Osteoblast (primary cell): ENCODE data around the gene KRTAP4-12. TPM values are rescaled to one million over a fixed set of nuclear protein-coding genes. Genes with fewer than 3 reads are reported as not detected.
"Not testable (repeated sequence)": the region's sequence is repeated elsewhere in the genome, so short reads cannot be mapped to it uniquely, and the experiment has no call there.

Source experiments
- DNase-seq: peaks from one replicate; pipeline ENCODE4 v3.0.0; 2011; ENCODE audit warnings: low spot score, mixed read lengths; ENCODE audit not compliant: insufficient read length; ENCODE audit errors: missing footprints
- H2AFZ ChIP-seq: 2 replicates; pipeline ENCODE4 v1.6.0; 2011; ENCODE audit warnings: mild to moderate bottlenecking, low read length
- H3K27ac ChIP-seq: 2 replicates; pipeline ENCODE4 v1.5.1; 2011; ENCODE audit warnings: mild to moderate bottlenecking, low read depth, low read length, moderate library complexity
- H3K27me3 ChIP-seq: 2 replicates; pipeline ENCODE4 v1.6.0; 2012; ENCODE audit warnings: mild to moderate bottlenecking, control low read depth, inconsistent platforms, low read length, moderate library complexity; ENCODE audit not compliant: insufficient read depth
- H3K36me3 ChIP-seq: 2 replicates; pipeline ENCODE4 v1.5.1; 2011; ENCODE audit warnings: mild to moderate bottlenecking, low read length, control low read depth, moderate library complexity; ENCODE audit not compliant: insufficient read depth
- H3K4me1 ChIP-seq: 2 replicates; pipeline ENCODE4 v1.5.1; 2011; ENCODE audit warnings: mild to moderate bottlenecking, low read length, control low read depth, moderate library complexity; ENCODE audit not compliant: insufficient read depth
- H3K4me2 ChIP-seq: 2 replicates; pipeline ENCODE4 v1.6.0; 2011; ENCODE audit warnings: mild to moderate bottlenecking, low read length; ENCODE audit not compliant: insufficient read depth
- H3K4me3 ChIP-seq: fragments of 200-600 bp; sonication (generic); 3 replicates; pipeline ENCODE4 v1.5.1; 2012; ENCODE audit warnings: mild to moderate bottlenecking, low read length, inconsistent platforms; ENCODE audit not compliant: insufficient read depth
- H3K79me2 ChIP-seq: 2 replicates; pipeline ENCODE4 v1.6.0; 2012; ENCODE audit warnings: mild to moderate bottlenecking, low read length, control low read depth, inconsistent platforms; ENCODE audit not compliant: insufficient read depth
- H3K9me3 ChIP-seq: 2 replicates; pipeline ENCODE4 v1.5.1; 2011; ENCODE audit warnings: low read depth, low read length, control low read depth
- H4K20me1 ChIP-seq: 2 replicates; pipeline ENCODE4 v1.6.0; 2012; ENCODE audit warnings: mild to moderate bottlenecking, low read length, control low read depth; ENCODE audit not compliant: insufficient read depth
- total RNA-seq: library from RNA; depleted of rRNA; stranded (reverse); fragments of >200 nt; gene quantifications from 2 replicates; pipeline ENCODE4 v1.2.3, GENCODE V29; 2012
- TF ChIP-seq, protein P1 (sequence below): IDR thresholded peaks from 2 replicates; pipeline ENCODE4 v1.5.1; 2011; ENCODE audit warnings: mild to moderate bottlenecking, low read depth, low read length, moderate library complexity; ENCODE audit errors: extremely low read depth

Gene KRTAP4-12
- total RNA-seq, 1 donor, result not detected

DNA sequence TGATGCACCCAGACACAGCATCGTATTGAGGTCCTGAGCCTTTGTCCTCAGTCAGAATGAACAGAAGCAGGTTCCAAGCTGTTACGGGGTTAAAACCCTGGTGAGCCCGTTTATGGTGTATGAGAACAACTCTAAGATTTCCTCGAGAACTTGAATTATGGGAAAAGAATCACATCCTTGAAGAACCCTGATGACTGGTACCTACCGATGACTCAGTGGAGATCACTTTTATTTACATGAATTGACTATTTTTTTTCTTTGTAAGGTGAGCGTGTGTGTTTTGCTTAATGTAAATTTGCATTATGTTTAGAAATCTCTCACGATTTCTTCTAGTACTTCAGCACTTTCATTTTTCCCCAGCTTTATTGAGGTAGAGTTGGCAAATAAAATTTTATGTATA is 39.8 kb upstream of the KRTAP4-12 start:
- Histone ChIP-seq H3K36me3 (no peaks in the 10 kb centered on the region), H3K79me2 (no peaks in the 10 kb centered on the region), H4K20me1 (no peaks in the 10 kb centered on the region), H3K4me2 (peak overlapping the region; percentile 6), H3K4me1 (no peaks in the 10 kb centered on the region), H3K27me3 (no peaks in the 10 kb centered on the region), H3K9me3 (no peaks in the 10 kb centered on the region), H2AFZ (peak overlapping the region; percentile 2), H3K4me3 (no peak overlapping the region), H3K27ac (no peak overlapping the region)
- DNase-seq, result peak; percentile 37
- TF ChIP-seq, protein P1, sequence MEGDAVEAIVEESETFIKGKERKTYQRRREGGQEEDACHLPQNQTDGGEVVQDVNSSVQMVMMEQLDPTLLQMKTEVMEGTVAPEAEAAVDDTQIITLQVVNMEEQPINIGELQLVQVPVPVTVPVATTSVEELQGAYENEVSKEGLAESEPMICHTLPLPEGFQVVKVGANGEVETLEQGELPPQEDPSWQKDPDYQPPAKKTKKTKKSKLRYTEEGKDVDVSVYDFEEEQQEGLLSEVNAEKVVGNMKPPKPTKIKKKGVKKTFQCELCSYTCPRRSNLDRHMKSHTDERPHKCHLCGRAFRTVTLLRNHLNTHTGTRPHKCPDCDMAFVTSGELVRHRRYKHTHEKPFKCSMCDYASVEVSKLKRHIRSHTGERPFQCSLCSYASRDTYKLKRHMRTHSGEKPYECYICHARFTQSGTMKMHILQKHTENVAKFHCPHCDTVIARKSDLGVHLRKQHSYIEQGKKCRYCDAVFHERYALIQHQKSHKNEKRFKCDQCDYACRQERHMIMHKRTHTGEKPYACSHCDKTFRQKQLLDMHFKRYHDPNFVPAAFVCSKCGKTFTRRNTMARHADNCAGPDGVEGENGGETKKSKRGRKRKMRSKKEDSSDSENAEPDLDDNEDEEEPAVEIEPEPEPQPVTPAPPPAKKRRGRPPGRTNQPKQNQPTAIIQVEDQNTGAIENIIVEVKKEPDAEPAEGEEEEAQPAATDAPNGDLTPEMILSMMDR, result no peak

DNA sequence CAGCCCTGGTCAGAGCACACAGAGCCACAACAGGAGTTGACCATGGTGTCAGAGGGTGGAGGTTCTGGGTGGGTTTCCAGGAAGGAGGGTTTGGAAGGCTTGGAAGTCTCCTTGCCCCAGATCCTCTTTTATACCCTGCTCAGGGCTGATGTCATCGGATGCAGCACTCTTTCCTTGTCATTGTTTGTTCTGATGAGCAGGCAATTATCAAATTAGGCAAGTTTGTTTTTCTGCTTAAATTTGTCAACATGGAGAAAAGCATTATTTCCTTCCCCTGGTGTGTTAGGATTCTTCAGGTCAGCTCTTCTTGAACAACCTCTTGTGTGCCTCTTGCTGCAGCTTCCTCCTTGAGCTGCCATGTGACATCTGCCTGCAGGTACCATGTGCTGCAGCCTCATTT is 36.7 kb upstream of the KRTAP4-12 start, which contains the start of gene KRTAP4-4:
KRTAP4-4 (minus strand) TSS at position 101 of the 400 bp plus-strand sequence; CDS start at position 44, 57 bp downstream.
- H3K79me2 ChIP-seq, result no peaks in the 10 kb centered on the region
- no peak within 1 kb of the TSS for H2AFZ ChIP-seq
- DNase-seq, result no peak
- no peak within 1 kb of the TSS for H3K4me2 ChIP-seq
- no peaks in the 10 kb centered on the region for H3K36me3 ChIP-seq
- H3K9me3 ChIP-seq, result no peaks in the 10 kb centered on the region
- H3K27ac ChIP-seq, result no peak within 1 kb of the TSS
- TF ChIP-seq, protein P1, result no peak
- H4K20me1 ChIP-seq, result no peaks in the 10 kb centered on the region
- no peaks in the 10 kb centered on the region for H3K27me3 ChIP-seq
- no peaks in the 10 kb centered on the region for H3K4me1 ChIP-seq
- H3K4me3 ChIP-seq, result no peak within 1 kb of the TSS

DNA sequence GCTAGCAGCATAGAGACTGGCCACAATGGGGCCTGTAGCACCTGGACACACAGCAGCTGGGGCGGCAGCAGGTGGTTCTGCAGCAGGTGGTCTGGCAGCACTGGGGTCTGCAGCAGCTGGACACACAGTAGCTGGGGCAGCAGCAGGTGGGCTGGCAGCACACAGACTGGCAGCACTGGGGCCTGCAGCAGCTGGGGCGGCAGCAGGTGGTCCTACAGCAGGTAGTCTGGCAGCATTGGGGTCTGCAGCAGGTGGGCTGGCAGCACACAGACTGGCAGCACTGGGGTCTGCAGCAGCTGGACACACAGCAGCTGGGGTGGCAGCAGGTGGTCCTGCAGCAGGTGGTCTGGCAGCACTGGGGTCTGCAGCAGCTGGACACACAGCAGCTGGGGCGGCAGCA is 36.2 kb upstream of the KRTAP4-12 start:
- H3K4me2 ChIP-seq, H3K4me3 ChIP-seq, H3K36me3 ChIP-seq, H3K4me1 ChIP-seq, DNase-seq, H3K27me3 ChIP-seq, H2AFZ ChIP-seq, H3K9me3 ChIP-seq, H4K20me1 ChIP-seq, H3K27ac ChIP-seq, H3K79me2 ChIP-seq: not testable (repeated sequence)

DNA sequence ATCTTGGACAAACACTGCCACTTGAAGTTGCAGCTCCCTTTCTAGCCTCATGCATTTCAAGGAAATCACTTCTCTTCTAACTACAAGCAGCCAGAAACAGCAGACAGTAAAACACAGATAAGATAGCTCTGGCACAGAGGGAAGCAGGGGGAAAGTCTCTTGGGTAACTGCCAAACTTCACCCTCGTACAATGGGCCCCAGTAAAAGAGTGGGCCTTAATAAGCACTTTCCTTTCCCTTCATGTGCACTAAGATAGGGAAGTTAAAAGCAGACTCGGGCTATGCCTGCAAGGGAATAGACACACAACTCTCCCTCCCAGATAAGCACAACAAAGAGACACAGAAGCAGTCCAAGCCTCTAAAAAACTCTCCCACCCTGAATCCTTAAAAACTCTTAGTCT is 29.9 kb upstream of the KRTAP4-12 start:
- no peak overlapping the region for H3K4me3 ChIP-seq
- no peak overlapping the region for H3K27ac ChIP-seq
- no peak overlapping the region for H2AFZ ChIP-seq
- no peaks in the 10 kb centered on the region for H3K79me2 ChIP-seq
- no peaks in the 10 kb centered on the region for H3K9me3 ChIP-seq
- H3K4me2 ChIP-seq, result no peak overlapping the region
- no peaks in the 10 kb centered on the region for H3K36me3 ChIP-seq
- no peaks in the 10 kb centered on the region for H4K20me1 ChIP-seq
- no peaks in the 10 kb centered on the region for H3K27me3 ChIP-seq
- TF ChIP-seq, protein P1, result no peak
- DNase-seq, result no peak
- no peaks in the 10 kb centered on the region for H3K4me1 ChIP-seq
